Adrenal gland (tissue), 12 donors: ENCODE data around the gene KRT39. TPM values are rescaled to one million over a fixed set of nuclear protein-coding genes. Genes with fewer than 3 reads are reported as not detected.

Experiments
- DNase-seq, 7 donors: peaks; one replicate each; pipeline ENCODE4 v3.0.0-alpha.2; 2019 to 2020
- H3K27ac ChIP-seq, 5 donors: fragments of 200-600 bp; sonication (generic) in 4 of 5; 1 replicate in 3 of 5; 2 replicates in 2 of 5; pipeline versions ENCODE4 v1.5.1 to v1.8.0; 2016 to 2020; ENCODE audit warnings: mild to moderate bottlenecking in 1 of 5
- H3K27me3 ChIP-seq: fragments of 200-600 bp; 2 replicates; pipeline ENCODE4 v1.8.0; 2021
- H3K36me3 ChIP-seq, 2 donors: fragments of 200-600 bp; replicated peaks in 1 of 2; 1 replicate in 1 of 2; 2 replicates in 1 of 2; pipeline versions ENCODE4 v1.5.1 to v1.8.0; 2018 to 2022
- H3K4me1 ChIP-seq, 2 donors: fragments of 200-600 bp; replicated peaks in 1 of 2; 1 replicate in 1 of 2; 2 replicates in 1 of 2; pipeline versions ENCODE4 v1.5.1 to v1.8.0; 2018 to 2021
- H3K4me3 ChIP-seq, 4 donors: fragments of 200-600 bp; sonication (generic) in 3 of 4; one replicate each; pipeline ENCODE4 v1.5.1; 2016 to 2018
- H3K9me3 ChIP-seq, 3 donors: fragments of 200-600 bp; sonication (generic) in 1 of 3; replicated peaks in 1 of 3; 1 replicate in 2 of 3; 2 replicates in 1 of 3; pipeline versions ENCODE4 v1.5.1 to v1.8.0; 2016 to 2021
- POLR2A ChIP-seq, 2 donors: fragments of 450-650 bp; IDR thresholded peaks; one replicate each; pipeline ENCODE4 v1.6.1; 2017; ENCODE audit warnings: antibody characterized with exemption in 2 of 2, mild to moderate bottlenecking in 2 of 2, moderate library complexity in 1 of 2
- WGBS, 4 donors: extraction: QIAGEN DNeasy Blood & Tissue Kit in 2 of 4; methylation state at CpG; one replicate each; pipeline versions ENCODE4 v1.1.5 to v1.1.7; 2013 to 2017; 5-methylcytosine and 5-hydroxymethylcytosine counted together
- intact Hi-C, 2 donors: fragments of 100-400 bp; cut with DNase I; formaldehyde crosslinking; loops; one replicate each; pipeline versions ENCODE4 v1.14.1 to v1.15.0; 2022 to 2023
- polyA plus RNA-seq, 3 donors: library from polyadenylated mRNA; stranded (reverse); fragments of 200-250 nt in 2 of 3; fragments of 350-450 nt in 1 of 3; fragmentation: Illumina TruSeq in 1 of 3; extraction: RNeasy Lipid Tissue Mini Kit (QIAGEN cat#74804) in 1 of 3; gene quantifications; one replicate each; pipeline ENCODE4 v1.2.3, GENCODE V29; 2013 to 2014
- total RNA-seq, 9 donors: library from RNA; depleted of rRNA in 4 of 9; stranded (reverse); fragments of >200 nt in 4 of 9; fragments of 120-200 nt in 1 of 9; fragmentation: NEBNext Ultra II Directional in 1 of 9; extraction: Animal tissue kit (Norgen Biotek cat#: 25700) in 1 of 9; gene quantifications; one replicate each; pipeline versions ENCODE4 v1.1.0 to v1.2.4, GENCODE V29; 2013 to 2023
- TF ChIP-seq, protein P1 (sequence below), 6 experiments: fragments of 450-650 bp in 4 of 6; fragments of 200-600 bp in 2 of 6; sonication (generic) in 1 of 6; IDR thresholded peaks; 1 replicate in 5 of 6; 2 replicates in 1 of 6; pipeline versions ENCODE4 v1.5.1 to v1.8.0; 2016 to 2021; ENCODE audit warnings: antibody characterized with exemption in 6 of 6, mild to moderate bottlenecking in 2 of 6, moderate library complexity in 1 of 6
- donor health status: healthy with polysubstance abuse.
- donor health status: Bipolar disorder and iron deficiency.
- donor health status: DM: yes; HTN: yes; CAD: no.
- donor health status: DM: no; HTN: no; CAD: no.
- donor health status: DM: no; HTN: no; CAD: no.
- donor health status: DM: yes; HTN: yes; CAD: no.

KRT39 gene
- total and polyA plus RNA-seq, 12 donors: 0.17 TPM; not detected in 11

DNA sequence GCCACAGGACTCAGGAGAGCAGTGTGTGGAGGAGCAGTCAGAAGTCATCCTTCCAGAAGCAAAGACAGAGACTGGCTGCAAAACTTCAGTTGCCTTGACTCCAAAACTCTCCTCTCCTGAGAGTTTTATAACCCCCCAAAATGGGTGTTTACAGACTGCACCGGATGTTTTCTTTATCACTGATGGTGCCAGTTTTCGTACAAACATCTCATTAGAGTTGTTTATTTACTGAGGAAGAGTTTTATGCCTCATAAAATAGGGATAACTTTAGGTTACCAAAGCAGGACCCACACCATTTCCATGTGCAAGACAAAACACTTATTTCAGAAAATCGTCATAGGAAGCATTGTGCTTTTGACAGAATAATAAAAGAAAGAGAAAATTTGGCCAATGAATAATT lies 17.5 kb upstream of the KRT39 start, which contains the start of gene KRT40:
Gene KRT40, minus strand, starts transcription at position 101 of the 400 bp plus-strand sequence. Its CDS starts 53 bp downstream, at position 48.
- TF ChIP-seq, protein P1, sequence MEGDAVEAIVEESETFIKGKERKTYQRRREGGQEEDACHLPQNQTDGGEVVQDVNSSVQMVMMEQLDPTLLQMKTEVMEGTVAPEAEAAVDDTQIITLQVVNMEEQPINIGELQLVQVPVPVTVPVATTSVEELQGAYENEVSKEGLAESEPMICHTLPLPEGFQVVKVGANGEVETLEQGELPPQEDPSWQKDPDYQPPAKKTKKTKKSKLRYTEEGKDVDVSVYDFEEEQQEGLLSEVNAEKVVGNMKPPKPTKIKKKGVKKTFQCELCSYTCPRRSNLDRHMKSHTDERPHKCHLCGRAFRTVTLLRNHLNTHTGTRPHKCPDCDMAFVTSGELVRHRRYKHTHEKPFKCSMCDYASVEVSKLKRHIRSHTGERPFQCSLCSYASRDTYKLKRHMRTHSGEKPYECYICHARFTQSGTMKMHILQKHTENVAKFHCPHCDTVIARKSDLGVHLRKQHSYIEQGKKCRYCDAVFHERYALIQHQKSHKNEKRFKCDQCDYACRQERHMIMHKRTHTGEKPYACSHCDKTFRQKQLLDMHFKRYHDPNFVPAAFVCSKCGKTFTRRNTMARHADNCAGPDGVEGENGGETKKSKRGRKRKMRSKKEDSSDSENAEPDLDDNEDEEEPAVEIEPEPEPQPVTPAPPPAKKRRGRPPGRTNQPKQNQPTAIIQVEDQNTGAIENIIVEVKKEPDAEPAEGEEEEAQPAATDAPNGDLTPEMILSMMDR (IDR thresholded peaks at IDR 0.05): no peak
- TF ChIP-seq POLR2A (IDR thresholded peaks at IDR 0.05): no peak
- H3K27ac ChIP-seq: no peak within 1 kb of the TSS
- no peak for DNase-seq
- H3K9me3 ChIP-seq: no peaks in the 10 kb centered on the region
- WGBS, 4 donors: 46 to 77% (median 55%) methylated on average over 3 of the region's 3 CpGs
- no peaks in the 10 kb centered on the region for H3K36me3 ChIP-seq
- intact Hi-C loops: no loop called here
- no peaks in the 10 kb centered on the region for H3K27me3 ChIP-seq
- no peaks in the 10 kb centered on the region for H3K4me1 ChIP-seq
- H3K4me3 ChIP-seq: no peak within 1 kb of the TSS

GRCh38 chr17:40981115-40981514 lies 14.4 kb upstream of the KRT39 start:
- Histone ChIP-seq H3K36me3 (no peaks in the 10 kb centered on the region), H3K4me1 (no peaks in the 10 kb centered on the region), H3K27me3 (peaks cover 5% of the 10 kb centered on the region), H3K9me3 (no peaks in the 10 kb centered on the region), H3K27ac (no peak overlapping the region), H3K4me3 (no peak overlapping the region)
- DNase-seq: no peak
- intact Hi-C loops: no loop called here
- TF ChIP-seq, protein P1 (IDR thresholded peaks at IDR 0.05): no peak
- TF ChIP-seq POLR2A (IDR thresholded peaks at IDR 0.05): no peak
- 43 to 57% (median 50%) methylated on average over 5 of the region's 5 CpGs for WGBS, 4 donors

DNA sequence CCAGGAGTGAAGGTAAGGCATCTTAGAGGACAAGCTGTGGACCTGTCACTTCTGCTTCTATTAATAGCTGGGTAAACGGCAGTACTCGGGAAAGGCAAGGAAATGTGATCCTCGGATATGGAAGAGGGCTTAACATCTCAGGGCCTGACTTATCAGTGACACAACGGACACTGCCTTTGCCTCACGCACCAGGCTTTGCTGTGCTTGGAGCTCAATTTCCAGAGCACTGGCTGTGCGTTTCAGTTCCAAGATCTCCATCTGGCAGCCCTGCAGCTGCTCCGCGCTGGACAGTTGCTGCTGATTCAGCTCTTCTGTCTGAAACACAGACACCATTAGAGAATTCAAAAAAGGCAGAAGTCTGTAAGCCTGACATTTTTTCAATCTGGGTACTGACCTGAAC lies 13.8 kb upstream of the KRT39 start:
- H3K27me3 ChIP-seq: peaks cover 5% of the 10 kb centered on the region
- no peak for TF ChIP-seq POLR2A (IDR thresholded peaks at IDR 0.05)
- TF ChIP-seq, protein P1 (IDR thresholded peaks at IDR 0.05): no peak
- H3K9me3 ChIP-seq: no peaks in the 10 kb centered on the region
- no peaks in the 10 kb centered on the region for H3K4me1 ChIP-seq
- H3K36me3 ChIP-seq: no peaks in the 10 kb centered on the region
- H3K27ac ChIP-seq: no peak overlapping the region
- H3K4me3 ChIP-seq: no peak overlapping the region
- WGBS, 4 donors: 8 to 30% (median 24%) methylated on average over 5 to 8 of the region's 8 CpGs
- DNase-seq: peak in 3 of 7 donors; percentile 12 to 58 (median 23)
- intact Hi-C loops: no loop called here

DNA sequence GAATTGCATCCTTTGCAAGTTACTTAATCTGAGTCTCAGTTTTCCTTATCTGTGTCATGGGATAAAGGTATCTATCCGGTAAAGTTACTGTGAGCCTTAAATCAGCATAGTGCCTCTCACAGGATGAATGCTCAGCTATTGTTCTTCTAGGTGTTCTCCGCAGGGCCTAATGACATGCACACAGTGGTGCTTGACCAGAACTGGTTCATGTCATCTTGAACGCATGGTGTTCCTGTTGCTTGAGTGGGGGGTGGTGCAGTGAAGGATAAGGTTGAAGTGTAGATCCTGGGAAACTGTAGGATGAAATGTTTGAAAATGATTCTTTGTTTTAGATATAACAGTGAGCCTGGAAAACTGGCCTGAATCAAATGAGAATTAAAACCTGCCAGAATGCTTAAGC lies 13.4 kb upstream of the KRT39 start:
- Histone ChIP-seq H3K27me3 (peaks cover 5% of the 10 kb centered on the region), H3K4me3 (no peak overlapping the region), H3K36me3 (no peaks in the 10 kb centered on the region), H3K4me1 (no peaks in the 10 kb centered on the region), H3K9me3 (no peaks in the 10 kb centered on the region), H3K27ac (no peak overlapping the region)
- TF ChIP-seq, protein P1 (IDR thresholded peaks at IDR 0.05): no peak
- TF ChIP-seq POLR2A (IDR thresholded peaks at IDR 0.05): no peak
- intact Hi-C loops: no loop called here
- DNase-seq: no peak
- 85 to 93% (median 90%) methylated on average over 3 of the region's 3 CpGs for WGBS, 4 donors
